PC-3 (cell line): ENCODE measurements around the gene BCL3.

ENCODE experiments used
- EZH2 ChIP-seq: fragments of 300-600 bp; sonication (generic); IDR thresholded peaks from one replicate; pipeline ENCODE4 v1.6.1; 2017; ENCODE audit warnings: antibody characterized with exemption, mild to moderate bottlenecking, low read length; ENCODE audit not compliant: unreplicated experiment
- EZH2phosphoT487 ChIP-seq: fragments of 300-600 bp; sonication (generic); IDR thresholded peaks from 2 replicates; pipeline ENCODE4 v1.6.1; 2018; ENCODE audit warnings: mild to moderate bottlenecking, antibody characterized with exemption, low read length, borderline replicate concordance
- TF ChIP-seq, protein P1 (sequence below): fragments of 300-600 bp; sonication (generic); conservative IDR thresholded peaks from 2 replicates; pipeline ENCODE4 v1.5.1; 2017; ENCODE audit warnings: antibody characterized with exemption, low read depth, mild to moderate bottlenecking, low read length

DNA sequence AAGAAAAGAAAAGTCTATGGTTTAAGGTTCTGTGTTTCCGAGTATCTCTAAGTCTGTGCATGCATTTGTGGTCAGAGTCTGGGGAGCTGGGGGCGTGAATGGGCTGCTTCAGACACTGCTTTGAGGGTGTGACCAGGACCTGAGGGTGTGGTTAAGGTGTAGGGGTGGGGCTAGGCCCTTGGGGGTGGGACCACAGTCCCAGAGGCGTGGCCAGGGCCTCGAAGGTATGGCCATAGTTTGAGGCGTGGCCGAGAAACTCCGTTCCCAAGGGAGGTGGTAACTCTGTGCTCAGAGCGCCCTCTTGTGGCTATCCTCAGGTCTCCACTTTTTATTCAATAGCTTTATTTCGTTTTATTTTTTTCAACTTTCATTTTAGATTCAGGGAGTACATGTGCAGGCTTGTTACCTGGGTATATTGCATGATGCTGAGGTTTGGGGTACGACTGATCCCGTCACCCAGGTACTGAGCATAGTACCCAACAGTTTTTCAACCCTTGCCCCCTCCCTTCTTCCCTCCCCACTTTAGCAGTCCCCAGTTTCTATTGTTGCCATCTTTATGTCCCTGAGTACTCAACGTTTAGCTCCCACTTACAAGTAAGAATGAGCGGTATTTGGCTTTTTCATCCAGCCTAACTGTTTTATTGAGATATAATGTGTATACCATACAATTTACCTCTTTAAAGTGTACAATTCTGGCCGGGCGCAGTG lies 22.2 kb downstream of the BCL3 start:
- TF ChIP-seq, protein P1, sequence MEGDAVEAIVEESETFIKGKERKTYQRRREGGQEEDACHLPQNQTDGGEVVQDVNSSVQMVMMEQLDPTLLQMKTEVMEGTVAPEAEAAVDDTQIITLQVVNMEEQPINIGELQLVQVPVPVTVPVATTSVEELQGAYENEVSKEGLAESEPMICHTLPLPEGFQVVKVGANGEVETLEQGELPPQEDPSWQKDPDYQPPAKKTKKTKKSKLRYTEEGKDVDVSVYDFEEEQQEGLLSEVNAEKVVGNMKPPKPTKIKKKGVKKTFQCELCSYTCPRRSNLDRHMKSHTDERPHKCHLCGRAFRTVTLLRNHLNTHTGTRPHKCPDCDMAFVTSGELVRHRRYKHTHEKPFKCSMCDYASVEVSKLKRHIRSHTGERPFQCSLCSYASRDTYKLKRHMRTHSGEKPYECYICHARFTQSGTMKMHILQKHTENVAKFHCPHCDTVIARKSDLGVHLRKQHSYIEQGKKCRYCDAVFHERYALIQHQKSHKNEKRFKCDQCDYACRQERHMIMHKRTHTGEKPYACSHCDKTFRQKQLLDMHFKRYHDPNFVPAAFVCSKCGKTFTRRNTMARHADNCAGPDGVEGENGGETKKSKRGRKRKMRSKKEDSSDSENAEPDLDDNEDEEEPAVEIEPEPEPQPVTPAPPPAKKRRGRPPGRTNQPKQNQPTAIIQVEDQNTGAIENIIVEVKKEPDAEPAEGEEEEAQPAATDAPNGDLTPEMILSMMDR, result peak; percentile 76
- no peak for TF ChIP-seq EZH2
- TF ChIP-seq EZH2phosphoT487, result no peak
